ENCODE data around the gene INMT.

Gene INMT

DNA sequence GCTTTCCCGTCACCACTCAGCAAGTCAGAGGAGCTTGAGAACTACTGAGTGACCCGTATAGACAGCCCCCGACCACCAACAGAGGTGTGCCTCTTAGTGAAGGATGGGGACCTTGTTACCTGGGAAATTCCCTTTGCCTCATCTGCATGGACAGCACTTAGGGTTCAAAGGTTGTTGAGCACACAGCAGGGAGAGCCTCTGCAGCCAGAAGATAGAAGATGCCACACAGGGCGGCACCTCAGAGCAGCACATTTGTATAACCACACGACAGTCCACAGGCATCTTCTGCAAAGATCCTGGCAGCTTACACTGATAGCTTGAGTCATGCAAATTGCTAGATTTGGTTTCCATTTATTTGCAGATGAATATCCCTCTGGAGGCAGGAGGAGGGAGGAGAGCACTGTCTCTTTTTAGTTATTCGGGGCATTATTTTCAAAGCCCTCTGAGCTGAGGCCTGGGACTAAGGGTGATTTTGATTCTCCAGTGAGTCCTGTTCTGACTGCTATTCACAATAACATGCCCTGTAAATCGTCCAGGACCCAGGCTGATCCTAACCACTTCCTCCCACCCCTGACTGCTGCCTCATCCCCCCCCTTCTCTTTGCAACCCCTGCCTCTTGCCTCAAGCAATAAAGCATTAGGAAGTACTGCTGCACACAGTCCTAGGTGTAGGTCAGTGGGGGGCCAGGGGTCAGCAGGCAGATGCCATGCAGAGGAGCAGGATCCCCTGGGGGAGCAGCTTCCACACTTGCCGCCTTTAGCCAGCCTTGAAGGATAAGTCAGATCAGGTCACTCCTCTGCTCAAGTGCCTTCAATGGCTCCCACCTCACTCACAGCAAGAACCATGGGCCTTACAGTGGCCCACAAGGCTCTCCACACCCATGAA is 24.6 kb upstream of the INMT start:
- in situ Hi-C loops (cut with MboI; ENCODE audit: low sequenced_read_pairs): no loop called here

DNA sequence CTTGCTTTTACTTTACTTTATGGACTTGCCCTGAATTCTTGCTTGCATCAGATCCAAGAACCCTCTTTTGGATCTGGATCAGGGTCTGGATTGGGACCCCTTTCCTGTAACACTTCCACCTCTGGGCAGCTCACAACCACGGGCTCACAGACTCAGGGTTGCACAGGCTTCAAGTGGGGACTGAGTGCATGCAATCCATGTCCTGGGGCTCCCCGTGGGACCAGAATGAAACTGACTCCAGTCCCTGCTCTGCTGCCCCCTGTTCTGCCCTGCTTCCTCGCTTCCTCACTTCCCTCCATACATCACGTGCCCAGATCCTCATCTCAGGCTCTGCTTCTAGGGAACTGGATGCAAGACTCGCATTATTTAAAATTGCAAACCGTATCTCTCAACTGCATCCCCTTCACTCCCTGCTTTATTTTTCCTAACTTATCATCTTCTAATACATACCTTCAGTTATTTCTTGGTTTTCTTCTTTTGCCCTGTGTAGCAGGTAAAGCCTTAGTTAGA is 23.3 kb upstream of the INMT start:
- in situ Hi-C loops (cut with MboI; ENCODE audit: low sequenced_read_pairs): no loop called here

DNA sequence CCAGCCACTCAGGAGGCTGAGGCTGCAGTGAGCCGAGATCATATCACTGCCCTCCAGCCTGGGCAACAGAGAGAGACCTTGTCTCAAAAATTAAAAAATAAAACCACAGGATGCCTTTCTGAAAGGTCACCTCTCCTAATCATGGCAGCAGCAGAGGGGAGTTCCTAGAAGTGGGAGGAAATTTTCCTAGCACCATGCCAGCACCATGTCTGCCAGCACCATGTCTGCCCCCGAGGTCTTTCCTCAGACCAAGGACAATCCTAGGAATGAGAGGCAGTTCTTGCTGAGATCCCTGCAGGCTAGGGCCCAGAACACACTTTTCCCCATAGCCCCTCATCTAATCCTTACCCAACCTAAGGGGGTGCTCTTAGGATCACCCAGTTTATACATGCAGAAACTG is 22.3 kb upstream of the INMT start:
- in situ Hi-C loops (cut with MboI; ENCODE audit: low sequenced_read_pairs): no loop called here

DNA sequence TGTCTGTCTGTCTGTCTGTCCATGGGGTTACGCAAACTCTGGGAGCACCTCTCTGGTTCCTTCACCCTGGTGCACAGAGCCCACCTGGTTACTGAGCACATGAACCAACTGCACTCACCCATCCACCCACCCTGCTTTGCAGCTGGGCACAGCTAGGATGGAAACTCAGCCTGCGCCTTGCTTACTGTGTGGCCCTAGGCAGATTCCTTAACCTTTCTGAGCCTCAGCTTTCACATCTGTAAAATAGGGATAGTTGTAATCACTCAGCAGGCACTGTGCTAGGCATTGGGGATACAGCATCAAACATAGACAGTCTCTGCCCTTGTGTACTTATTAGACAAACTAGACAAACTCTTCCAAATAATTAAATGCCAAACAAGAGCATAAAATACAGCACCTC is 21.8 kb upstream of the INMT start:
- in situ Hi-C loops (cut with MboI; ENCODE audit: low sequenced_read_pairs): no loop called here

DNA sequence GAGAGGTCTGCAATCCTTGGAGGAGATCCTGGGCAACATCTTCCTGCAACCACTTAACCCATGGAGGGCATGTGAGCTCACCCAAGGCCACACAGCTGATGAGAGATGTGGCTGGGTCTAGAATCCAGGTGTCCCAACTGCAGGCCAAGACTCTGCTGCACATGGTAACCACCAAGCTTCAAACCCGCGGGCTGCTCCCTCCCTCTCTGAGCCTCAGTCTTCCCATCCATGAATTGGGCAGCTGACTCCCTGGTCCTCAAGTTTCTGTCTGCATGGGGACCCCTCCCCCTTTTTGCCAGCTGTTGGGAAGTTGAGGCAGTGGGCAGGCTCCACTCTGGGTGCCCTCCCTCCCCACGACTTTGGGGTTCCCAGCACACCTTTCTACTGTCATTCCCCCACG is 20.9 kb upstream of the INMT start:
- in situ Hi-C loops (cut with MboI; ENCODE audit: low sequenced_read_pairs): no loop called here

DNA sequence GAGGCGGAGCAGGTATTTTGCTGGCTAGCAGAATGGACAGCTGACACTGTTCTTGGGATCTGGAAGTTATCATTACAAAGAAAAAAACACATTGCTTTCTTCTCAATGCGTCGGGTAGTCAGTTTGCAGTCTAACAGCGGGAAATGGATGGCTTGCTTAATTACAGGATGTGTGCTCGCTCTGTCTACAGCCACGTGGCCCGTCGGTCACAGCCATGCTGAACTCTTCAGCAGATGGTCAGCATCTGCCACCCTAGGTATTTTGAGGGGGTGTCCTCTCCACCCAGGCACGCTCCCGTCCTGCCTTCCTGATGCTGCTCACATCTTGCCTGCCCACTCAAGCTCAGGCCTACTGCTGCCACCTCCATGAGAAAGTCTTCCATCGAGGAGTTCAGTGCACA is 20.4 kb upstream of the INMT start:
- in situ Hi-C loops (cut with MboI; ENCODE audit: low sequenced_read_pairs): no loop called here

DNA sequence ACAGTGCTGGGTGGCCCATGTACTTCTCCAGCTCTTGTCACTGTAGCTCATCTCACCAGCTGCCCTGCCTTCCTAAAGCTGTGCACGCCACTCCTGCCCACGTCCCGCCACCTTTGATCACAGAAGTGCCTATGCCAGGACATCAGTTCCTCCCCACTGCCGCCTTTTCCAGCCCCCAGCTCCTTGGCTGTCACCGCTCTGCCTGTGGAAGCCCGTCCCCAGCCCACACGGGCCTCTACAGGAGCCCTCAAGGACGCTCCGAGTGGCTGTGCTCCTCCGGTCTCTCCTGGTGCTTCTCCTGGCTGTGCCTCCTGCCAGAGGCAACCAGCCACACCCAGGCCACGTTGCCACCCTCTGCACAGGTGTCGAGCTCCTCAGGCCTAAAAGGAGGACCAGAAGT is 19.3 kb upstream of the INMT start:
- in situ Hi-C loops (cut with MboI; ENCODE audit: low sequenced_read_pairs): no loop called here

DNA sequence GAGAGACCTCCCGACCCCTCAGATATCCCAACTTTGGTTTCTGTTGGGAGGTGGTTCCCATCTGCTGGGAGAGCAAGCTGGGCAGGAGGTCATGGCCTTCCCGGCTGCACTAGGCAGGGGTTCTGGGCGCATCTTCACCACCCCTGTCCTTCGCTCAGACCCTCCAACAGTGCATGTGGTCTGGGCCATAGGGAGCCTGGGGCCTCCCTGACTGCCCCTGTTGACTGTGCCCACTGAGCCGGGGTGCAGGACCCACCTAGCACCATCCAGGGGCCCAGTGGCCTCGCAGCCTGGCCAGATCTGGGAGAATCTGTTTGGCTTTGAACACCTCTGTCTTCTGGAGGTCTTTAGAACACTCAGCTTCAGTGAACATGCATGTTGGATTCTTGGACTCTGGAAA is 18.7 kb upstream of the INMT start:
- in situ Hi-C loops (cut with MboI; ENCODE audit: low sequenced_read_pairs): no loop called here

DNA sequence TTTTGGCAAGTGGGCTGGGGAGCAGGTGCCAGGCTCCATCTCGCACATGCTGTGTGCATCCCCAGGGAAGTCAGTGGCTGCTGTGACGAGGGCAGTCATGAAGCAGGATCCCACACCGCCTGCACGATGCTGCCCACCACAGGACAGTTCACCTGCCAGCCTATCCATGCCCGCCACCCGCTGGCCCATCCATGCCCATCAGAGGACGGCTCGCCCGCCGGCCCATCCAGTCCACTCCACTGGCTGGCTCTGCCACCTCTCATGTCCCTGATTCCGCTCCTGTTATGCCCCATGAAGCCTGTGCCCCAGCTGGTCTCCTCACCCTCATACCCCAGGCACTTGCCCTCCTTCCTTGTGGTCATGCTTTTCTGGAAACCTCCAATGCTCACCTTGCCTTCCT is 18.2 kb upstream of the INMT start:
- in situ Hi-C loops (cut with MboI; ENCODE audit: low sequenced_read_pairs): no loop called here

DNA sequence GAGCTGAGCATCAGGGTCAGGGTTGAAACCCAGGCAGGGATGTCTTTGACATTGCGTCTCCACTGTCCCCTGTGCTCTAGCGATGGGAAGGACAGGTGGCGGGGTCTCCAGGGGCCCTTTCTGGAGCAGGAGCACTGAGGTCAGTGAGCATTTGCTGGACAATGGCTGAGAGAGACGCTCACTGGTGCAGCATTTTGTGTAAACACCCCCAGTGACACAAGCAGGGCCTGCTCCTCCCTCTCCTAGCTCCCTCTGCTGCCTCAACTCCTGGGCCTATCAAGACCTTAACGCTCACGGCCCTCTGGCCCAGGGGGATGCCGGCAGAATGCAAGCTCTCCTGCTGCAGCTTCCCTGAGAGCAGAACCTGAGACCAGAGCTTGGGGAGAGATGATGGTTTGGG is 17.4 kb upstream of the INMT start:
- in situ Hi-C loops (cut with MboI; ENCODE audit: low sequenced_read_pairs): no loop called here

DNA sequence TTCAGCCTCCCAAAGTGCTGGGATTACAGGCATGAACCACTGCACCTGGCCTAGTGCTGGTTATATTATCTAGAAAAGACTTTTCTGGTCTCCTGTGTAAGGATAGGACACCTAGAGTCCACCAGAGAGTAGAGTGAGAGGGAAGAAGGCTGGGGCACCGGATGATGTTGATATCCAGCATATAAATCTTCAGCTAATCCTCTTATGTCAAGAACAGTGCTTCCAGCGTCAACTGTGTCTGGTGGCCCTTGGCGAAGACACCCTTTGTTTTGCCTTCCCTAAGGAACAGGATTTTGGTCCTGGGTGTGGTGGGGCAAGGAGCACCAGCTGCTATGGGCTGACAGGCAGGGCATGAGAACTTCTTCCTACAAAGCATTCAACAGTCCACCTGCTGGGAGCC is 16.3 kb upstream of the INMT start:
- in situ Hi-C loops (cut with MboI; ENCODE audit: low sequenced_read_pairs): no loop called here

DNA sequence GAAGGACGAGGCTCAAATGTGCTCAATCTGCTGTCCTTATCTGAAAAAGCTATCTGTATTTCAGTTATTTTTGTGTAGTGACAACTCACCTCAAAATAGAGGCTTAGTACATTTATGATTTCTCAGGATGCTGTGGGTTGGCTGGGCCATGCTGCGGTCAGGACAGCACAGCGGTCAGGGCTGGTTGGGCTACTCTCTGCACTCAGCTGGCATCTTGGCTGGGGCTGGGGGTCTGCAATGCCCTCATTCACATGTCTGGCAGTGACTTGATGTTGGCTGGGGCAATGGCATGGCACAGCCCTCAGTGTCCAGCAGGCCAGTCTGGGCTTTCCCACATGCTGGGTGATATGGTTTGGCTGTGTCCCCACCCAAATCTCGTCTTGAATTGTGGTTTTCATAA is 15.6 kb upstream of the INMT start:
- in situ Hi-C loops (cut with MboI; ENCODE audit: low sequenced_read_pairs): no loop called here

DNA sequence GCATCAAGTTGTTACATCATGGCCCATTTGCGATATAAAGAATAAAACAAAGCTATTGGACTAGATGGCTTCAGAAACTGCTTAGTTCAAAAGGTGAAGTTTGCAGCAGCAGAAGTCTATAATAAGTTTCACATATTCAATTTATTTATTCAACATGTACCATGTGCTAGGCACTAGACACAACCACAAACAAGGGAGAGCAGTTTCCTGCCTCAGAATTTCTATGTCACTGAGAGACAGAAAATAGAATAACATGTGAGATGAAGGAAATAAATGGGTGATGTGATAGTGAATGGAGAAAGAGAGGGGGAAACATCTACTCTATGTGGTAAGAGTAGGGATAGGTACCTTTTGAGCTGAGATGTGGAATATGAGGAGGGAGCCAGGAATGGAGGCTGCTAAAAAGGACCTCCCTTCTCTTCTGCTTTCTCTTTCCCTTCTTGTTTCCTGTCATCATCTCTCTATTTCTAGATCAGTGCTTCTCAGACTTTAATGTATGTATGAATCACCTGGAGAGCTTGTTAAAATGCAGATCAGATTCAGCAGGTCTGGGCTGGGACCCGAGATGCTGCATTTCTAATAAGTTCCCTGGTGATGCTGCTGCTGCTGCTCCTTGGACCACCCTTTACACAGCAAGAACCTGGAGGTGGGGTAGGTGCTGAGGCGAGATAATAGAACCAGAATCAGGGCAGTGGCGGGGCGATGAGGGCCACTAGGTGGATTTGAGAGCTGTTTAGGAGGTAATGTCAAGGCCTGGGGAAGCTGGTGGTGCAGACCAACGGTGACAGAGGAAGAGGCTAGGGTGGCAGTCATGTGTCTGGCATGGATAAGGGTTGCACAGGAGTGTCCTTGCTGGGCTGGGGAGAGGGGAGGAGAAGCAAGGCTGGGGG is 13.7 kb upstream of the INMT start:
- in situ Hi-C loops (cut with MboI; ENCODE audit: low sequenced_read_pairs): no loop called here

DNA sequence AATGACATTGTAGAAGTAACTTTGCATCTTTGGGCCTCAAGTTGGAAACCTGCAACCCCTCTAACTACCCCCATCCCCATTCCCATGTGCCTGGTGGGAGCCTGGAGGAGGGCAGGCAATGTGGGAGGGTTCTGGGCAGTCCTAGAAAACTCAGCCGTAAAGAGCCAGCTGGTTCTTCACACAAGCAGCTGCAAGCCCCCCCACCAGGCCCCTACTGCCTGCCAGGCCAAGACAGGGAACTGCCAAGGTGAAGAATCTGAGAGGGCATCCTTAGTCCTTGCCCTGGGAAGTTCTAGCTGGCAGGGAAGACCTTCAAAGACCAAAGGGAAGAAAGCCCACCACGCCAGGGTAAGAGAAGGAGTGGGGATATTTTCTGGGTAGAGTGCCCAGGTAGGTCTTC is 12.2 kb upstream of the INMT start:
- in situ Hi-C loops (cut with MboI; ENCODE audit: low sequenced_read_pairs): no loop called here

DNA sequence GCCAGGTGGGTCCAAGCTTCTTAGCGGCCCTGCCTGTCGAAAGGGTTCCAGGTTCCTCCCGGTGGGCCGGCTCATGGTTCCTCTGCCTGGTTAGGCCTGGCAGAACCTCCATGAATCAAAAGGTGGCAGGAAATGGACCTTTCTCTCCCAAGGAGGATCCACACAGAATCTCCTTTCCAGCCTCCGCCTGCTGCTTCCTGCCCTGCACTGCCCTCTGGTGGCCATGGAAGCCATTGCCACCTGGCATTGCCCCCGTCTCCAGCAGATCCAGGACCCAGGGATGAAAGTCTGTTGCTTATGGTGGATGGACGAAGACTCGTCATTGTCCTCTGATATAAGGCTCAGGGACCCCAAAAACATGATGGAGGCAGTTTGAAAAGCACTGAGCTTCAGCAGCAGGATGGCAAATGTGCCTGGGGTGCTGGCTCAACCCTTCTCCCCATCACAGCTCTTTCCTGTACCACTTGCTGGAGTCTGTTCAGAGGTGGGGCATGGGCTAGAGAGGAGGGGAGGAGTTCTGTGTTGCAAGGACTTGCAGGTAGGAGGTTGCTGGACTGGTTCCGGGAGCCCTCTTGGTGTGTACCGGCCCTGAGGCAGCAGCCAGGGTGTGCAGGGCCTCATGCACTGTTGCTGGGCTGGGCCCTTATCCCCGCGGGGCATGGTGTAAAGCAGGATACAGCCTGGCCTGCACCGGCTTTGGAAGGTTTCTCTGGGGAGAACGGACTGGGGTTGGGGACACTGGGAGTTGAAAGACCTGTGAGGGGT is 11.3 kb upstream of the INMT start:
- in situ Hi-C loops (cut with MboI; ENCODE audit: low sequenced_read_pairs): no loop called here

DNA sequence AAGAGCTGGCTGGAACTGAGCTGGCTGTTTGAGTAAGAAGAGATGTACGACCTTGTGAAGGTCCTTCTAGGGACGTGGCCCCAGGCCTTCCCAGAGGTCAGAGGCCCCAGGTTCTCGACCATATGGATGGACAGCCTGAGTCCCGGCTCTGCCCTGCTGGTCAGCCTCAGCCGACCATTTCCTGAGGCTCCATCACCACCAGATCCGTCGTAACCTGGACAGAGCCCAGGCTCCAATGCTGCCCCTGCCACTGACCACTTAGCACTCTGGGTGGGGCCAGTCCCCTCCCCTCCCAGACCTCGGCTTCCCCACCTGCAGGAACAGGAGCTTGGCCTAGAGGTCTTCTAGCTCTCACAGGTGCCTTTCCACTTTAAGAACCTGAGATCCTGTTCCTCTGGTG is 10.6 kb upstream of the INMT start:
- in situ Hi-C loops (cut with MboI; ENCODE audit: low sequenced_read_pairs): no loop called here

DNA sequence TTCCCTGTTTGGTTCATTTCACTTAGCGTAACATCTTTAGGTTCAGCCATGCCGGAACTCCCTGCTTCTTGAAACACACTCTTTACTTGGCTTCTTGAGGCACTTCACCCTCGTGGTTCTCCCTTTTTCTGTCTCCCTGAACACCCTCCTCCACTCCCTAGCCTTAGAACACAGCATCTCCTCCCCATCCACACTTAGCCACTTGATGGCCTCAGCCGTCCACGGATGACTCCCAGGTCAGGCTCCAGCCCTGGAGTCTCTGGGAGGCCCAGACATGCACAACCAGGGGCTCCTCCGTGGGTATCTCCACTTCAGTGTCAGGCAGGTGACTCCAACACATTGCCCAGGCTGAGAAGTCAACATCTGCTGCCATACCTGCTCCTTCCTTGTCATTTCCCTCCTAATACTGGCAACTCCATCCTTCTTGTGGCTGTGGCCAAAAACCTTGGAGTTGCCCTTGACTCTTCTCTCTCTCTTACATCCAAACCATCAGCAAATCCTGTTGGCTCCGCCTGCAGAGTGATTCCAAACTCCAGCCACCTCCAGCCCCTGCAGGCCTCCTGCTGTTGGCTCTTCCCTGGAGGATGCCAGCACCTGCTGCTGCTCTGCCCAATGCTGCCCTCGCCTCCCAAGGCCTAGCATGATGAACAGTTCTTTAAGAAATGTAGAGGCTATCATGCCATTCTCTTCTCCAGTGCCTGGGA is 8.4 kb upstream of the INMT start:
- in situ Hi-C loops (cut with MboI; ENCODE audit: low sequenced_read_pairs): no loop called here

DNA sequence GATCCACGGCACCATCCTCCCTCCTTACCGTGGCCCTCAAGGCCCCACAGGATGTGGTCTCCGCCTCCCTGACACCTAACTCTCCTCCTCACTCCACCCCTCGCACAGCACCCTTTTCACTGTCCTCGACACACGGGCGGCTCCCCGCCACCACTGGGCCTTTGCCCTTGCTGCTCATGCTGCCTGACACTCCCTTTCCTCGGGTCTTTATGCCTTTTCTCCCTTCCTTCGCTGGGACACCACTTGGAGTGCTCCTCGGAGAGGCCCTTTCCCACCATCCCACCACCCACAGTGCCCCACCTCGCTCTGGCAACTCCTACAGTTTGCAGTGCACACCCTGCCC is 7.9 kb upstream of the INMT start:
- in situ Hi-C loops (cut with MboI; ENCODE audit: low sequenced_read_pairs): no loop called here

DNA sequence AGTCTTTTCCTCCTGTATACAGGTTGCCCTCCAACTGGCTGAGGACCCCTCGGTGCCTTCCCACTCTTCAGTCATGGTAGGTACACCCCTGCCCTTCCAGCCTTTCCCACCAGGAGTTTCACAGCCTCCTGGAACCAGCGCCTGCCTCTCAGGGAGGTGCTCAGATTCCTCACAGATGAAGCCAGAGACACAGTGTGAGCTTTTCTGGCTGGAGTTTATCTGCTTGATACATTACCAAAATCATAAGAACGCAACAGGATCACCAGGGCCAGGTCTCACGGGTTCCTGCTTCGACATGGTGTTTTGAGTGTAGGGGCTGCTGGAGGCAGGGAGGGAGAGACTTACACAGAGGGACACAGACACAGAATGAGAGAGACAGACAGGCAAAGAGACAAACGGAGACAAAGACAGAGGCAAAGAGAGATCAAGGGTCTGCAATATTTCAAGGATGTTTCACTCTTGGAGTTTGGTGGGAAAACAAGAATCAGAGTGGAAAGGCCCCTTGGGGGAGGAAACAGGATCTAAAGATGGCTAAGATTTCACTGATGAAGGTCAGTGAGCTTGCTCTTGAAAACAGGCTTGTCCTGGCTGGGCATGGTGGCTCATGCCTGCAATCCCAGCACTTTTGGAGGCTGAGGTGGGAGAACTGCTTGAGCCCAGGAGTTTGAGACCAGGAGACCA is 6.5 kb upstream of the INMT start:
- in situ Hi-C loops (cut with MboI; ENCODE audit: low sequenced_read_pairs): no loop called here

DNA sequence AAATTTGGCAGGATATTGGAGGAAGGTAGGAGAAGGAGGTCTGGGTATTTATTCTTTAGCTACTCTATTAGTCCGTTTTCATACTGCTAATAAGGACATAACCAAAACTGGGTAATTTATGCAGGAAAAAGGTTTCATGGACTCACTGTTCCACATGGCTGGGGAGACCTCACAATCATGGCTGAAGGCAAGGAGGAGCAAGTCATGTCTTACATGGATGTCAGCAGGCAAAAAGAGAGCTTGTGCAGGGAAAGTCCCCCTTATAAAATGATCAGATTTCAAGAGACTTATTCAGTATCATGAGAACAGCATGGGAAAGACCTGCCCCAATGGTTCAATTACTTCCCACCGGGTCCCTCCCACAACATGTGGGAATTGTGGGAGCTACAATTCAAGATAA is 1.9 kb upstream of the INMT start:
- in situ Hi-C loops (cut with MboI; ENCODE audit: low sequenced_read_pairs): no loop called here
